Fibroblast of upper back skin (primary cell): Measurements from ENCODE around the gene GSS.

Experiments used
- DNase-seq: peaks from one replicate; pipeline ENCODE4 v3.0.0-alpha.2; 2013

GSS gene

DNA sequence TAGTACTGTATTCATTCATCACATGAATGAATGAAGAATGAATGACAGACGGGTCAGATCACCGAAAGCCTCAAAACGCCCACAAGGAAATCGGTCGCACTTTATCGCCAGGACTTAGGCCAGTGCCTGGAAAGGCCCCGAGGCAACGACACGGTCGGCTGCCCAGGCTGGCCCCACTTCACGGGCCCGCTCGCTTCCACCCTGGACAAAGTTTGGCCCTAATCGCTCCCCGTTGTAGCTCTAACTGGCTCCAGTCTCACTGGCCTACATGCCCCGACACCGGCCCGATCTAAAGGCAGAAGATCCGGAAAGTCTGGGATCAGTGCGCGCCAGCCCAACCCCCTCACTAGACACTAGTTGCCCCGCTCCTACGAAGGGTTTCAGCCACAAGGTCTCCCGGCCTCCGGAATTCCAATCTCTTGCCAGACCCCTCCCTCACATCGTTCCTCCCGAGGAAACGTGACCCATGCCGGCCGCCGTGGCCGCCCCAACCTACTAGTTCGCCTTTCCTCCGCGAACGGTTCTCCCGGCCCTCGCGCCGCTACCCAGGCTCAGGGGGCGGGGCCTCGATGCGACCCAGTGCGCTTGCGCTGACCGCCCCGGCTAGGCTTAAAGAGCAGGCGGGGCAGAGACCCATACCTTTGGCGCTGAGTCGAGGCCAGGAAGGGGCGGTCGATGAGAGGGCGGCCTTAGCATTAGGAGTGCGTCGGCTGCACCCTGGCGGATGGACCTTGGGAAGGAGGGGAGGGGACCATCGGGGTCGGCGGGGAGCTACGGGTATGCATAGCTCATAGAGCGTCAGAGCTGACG is at the start of gene GSS, which contains the start of gene MYH7B:
GSS (minus strand) TSS at position 576 of the 810 bp plus-strand sequence. CDS start 3,954 bp downstream, outside the sequence.
MYH7B (plus strand) TSS at position 638 of the 810 bp plus-strand sequence. CDS start 22,138 bp downstream, outside the sequence.
- peak; percentile 96 for DNase-seq

DNA sequence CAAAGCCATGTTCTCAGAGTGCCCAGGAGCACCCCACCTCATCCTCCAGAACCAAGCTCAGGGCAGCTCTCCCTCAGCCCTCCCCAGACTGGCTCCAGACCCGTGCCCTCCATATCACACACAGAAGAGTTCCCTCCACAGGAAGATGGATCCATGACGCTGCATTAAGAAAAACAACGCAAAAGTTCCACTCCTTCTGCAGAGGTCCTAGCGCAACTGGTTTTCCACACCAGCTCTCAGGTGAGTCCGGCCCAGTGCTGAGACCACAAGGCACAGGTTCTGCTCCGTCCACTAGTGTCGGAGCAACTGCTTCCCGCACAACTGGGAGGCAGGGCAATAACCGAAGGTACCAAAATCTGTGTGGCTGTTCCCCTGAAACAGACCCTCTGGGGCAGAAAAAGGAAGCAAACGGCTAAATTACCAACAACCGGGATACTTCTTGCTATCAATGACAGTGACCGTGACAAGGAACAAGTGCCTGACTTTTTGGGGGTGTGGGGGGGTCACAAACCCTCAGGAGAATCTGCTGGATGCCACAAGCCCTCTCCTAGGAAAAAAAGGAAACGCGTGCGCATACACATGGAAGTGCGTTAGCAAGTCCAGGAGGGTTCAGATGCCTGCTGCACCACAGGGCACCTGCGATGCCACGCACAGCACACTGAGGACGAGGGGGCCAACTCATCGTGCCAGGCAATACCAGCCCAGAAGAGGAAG is 49.3 kb upstream of the GSS start:
- DNase-seq = no peak

DNA sequence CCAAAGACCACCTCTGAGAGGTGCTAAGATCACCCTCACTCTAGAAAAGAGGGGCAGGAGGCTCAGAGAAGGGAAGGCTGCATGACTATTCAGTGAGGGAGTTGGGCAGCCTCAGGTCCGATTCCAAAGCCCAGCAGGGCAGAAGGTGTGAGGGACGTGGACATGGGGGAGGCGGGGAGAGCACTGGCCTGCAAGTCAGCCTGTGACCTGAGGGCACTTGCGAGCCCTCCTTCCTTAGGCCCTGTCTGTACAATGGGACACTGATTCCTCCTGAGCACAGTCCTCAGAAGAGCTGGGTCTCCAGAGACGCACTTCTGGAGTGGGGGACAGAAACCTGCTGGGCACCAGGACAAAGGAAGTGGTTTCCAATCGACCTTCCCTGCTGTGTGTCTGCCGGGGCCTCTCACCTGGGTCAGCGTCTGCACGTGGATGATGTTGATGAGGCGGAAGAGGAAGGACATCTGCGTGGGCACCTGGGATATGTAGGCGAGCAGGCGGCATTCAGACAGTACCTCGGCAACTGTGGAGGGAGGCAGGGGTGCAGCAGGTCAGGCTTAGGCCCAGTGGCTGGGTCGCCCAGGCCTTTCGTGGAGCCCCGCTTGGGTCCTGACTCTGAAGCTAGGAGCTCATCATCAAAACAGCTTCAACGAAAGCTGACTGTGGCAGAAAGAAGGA is 48.6 kb upstream of the GSS start:
- DNase-seq = no peak

DNA sequence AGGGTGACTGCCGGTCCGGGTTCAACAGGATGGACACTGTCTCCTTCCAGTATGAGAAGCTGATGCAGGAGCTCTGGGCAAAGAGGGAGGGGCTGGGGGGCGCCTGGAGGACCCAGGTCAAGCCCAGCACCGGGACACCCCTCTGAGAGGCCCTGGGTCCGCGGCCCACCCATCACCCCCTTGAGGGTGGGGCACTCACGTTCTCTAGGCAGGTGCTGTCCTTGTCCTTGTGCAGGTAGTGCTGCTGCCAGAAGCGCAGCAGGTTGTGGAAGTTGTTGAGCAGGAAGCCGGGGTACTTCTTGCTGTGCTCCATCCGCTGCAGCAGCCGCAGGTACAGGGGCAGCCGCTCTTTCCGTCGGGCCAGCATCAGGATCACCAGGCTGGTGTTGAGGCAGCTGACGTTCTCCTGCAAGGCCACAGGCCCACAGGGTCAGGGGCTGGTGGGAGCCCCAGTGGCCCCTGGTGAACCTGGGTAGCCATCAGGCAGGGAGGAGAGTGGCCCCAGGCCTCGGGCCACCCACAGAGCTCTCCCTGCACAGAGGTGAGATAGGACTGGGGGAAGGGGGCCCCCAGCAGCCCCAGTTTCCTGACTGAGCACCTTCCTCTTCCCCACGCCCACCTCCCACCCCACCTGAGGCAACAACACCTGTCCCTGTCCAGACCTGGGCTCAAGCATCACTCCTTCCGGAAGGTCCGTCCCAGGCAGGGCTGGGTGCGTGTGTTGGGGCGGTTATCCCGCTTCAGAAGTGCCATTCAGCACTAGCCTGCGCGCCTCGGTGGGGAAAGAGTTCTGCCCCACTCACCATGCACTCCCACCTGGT is 47.8 kb upstream of the GSS start:
- DNase-seq = no peak

DNA sequence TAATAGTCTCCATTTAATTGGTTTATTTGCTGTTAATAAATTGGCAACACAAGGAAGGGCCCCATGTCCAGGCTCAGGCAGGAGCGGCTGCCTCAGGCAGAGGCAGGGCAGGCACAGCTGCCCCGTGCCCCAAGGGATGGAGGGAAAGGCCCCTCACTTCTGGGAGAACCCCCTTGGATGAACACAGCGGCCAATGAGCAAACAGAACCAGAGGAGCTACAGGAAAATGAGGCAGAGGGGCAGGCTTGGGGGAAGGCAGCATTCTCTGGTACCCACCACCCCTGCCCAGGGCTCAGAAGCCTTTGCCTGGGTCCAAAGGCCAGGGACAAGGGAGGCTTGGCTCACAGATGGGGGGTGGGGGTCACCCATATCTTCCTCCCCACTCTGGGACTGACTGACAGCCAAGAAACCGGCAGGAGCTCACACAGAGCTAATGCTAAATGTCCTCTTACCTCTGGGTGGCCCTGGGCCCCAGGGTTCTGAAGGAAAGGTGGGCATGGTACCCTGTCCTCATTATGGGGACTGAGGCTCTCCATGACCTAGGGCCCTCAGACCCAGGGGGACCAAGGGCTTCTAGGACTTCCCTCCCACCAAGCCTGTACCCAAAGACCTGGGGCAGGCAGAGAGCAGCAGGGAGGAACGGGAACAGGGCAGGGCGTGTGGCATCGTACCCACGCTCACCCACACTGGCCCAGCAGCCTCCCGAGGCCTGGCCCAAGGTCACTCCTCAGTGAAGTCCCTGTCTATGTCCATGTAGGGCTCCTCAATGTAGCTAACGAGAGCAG is 47.0 kb upstream of the GSS start:
- no peak for DNase-seq

DNA sequence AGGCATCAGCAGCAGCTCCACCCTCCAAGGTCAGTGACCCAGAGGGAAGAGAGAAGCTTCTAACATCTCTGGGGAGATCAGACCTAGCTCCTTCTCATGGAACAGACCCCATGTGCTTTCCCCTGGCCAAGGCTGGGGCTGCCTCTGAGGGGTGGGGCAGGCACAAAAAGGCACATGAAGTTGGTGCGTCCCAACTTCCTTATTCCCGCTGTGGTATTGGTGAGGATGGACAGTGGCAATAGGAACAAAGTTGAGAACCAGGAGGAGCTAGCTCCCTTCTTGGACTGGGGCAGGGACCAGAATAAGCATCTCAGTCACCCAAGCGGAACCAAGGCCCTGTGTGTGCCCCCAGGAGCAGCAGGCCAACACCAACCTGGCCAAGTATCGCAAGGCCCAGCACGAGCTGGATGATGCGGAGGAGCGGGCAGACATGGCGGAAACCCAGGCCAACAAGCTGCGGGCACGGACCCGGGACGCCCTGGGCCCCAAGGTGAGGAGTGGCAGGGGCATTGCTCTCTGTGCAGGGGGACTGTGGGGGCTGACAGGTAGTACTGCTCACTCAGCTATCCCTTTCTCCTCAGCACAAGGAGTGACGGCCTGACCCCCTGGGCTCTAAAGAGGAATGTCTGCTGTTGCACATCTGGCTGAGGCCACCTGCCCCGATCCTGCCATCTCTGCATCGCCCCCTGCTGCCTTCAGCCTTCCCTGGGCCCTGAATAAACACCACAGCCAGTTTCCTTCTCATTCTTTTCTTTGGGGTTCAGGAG is 46.2 kb upstream of the GSS start:
- DNase-seq = no peak

DNA sequence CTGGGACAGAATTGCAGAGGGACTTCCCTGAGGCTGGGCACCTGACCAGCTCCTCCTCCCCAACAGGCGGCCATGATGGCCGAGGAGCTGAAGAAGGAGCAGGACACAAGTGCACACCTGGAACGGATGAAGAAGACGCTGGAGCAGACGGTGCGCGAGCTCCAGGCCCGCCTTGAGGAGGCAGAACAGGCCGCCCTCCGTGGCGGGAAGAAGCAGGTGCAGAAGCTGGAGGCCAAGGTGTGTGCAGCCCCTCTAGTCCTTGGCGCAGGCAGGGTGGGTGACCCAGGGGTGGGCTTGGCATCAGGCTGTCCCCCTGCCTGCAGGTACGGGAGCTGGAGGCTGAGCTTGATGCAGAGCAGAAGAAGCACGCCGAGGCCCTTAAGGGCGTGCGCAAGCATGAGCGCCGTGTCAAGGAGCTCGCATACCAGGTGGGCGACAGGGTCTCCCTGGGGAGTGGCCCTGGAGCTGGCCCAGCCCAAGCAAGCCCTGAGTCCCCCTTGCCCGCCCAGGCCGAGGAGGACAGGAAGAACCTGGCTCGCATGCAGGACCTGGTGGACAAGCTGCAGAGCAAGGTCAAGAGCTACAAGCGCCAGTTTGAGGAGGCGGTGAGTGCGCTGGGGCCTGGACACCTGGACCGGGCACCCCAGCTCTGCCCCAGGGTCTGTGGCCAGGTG is 45.5 kb upstream of the GSS start:
- no peak for DNase-seq

DNA sequence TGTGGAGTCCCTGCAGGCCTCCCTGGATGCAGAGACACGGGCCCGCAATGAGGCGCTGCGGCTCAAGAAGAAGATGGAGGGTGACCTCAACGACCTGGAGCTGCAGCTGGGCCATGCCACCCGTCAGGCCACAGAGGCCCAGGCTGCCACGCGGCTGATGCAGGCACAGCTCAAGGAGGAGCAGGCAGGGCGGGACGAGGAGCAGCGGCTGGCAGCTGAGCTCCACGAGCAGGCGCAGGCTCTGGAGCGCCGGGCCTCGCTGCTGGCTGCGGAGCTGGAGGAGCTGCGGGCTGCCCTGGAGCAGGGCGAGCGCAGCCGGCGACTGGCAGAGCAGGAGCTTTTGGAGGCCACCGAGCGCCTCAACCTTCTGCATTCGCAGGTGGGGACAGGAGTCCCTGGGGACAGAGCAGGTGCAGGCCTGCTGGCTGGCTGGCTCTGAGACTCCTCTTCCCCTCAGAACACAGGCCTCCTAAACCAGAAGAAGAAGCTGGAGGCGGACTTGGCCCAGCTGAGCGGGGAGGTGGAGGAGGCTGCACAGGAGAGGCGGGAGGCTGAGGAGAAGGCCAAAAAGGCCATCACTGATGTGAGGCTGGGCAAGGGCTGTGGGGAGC is 44.8 kb upstream of the GSS start:
- DNase-seq = no peak

DNA sequence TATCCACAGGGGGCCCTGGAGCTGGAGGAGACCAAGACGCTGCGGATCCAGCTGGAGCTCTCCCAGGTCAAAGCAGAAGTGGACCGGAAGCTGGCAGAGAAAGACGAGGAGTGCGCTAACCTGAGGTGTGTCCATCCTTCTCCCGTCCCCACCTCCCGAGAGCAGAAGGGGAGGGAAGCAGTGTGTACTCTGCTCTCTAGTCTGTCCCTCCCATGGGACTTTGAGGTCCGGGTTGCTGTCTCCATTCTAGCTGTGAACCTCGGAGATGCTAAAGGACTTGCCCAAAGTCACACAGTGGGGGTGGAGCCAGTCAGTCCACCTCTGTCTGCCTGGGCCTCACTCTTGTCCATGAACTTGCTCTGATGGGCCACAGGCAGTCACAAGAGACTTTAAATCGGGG is 44.2 kb upstream of the GSS start:
- no peak for DNase-seq

DNA sequence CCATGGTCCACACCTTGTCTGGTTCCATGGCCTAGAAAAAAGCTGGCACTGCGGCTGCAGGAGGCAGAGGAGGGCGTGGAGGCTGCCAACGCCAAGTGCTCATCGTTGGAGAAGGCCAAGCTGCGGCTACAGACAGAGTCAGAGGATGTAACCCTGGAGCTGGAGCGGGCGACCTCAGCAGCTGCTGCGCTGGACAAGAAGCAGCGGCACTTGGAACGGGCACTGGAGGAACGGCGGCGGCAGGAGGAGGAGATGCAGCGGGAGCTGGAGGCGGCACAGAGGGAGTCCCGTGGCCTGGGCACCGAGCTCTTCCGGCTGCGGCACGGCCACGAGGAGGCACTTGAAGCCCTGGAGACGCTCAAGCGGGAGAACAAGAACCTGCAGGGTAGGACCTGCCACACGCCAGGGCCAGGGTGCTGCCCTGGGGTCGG is 43.4 kb upstream of the GSS start:
- no peak for DNase-seq

DNA sequence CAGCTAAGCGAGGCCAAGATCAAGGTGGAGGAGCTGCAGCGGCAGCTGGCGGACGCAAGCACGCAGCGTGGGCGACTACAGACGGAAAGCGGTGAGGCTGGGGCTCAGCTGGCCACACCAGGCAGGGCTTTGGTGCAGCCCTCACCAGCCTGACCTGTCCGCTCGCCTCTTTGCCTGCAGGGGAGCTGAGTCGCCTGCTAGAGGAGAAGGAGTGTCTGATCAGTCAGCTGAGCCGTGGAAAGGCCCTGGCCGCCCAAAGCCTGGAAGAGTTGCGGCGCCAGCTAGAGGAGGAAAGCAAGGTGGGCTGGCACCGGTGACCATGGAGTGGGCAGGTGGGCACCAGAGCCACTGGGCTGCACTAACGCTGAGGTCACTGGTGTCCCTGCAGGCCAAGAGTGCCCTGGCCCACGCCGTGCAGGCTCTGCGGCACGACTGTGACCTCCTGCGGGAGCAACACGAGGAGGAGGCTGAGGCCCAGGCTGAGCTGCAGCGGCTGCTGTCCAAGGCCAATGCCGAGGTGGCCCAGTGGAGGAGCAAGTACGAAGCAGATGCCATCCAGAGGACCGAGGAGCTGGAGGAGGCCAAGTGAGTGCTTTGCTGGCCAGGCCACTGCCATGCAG is 42.8 kb upstream of the GSS start:
- DNase-seq = no peak

DNA sequence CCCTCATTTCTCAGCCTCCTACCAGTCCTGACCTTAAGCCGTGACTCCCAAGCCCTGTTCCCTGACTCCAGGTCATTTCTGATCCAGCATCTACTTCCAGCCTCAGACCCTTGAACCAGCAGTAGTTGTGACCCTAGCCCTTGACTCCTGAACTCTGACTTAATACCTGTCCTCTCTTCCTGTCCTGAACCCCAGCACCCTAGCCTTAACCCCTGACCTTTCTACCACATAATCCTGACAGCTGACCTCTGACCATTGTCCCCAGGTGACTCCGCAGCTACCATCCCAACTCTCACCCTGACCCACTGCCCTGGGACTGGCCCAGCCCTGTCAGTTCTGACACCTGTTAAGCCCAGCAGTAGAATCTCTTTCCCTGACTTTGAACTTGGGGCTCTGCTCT is 42.2 kb upstream of the GSS start:
- DNase-seq = no peak

DNA sequence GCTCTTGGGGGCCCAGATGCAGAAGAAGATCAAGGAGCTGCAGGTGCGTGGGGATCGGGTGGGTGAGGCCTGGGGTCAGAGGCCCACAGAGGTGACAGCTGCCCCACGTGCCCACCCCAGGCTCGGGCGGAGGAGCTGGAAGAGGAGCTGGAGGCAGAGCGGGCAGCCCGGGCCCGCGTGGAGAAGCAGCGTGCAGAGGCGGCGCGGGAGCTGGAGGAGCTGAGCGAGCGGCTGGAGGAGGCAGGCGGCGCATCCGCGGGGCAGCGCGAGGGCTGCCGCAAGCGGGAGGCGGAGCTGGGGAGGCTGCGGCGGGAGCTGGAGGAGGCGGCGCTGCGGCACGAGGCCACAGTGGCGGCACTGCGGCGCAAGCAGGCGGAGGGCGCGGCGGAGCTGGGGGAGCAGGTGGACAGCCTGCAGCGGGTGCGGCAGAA is 41.5 kb upstream of the GSS start:
- peak; percentile 13 for DNase-seq

DNA sequence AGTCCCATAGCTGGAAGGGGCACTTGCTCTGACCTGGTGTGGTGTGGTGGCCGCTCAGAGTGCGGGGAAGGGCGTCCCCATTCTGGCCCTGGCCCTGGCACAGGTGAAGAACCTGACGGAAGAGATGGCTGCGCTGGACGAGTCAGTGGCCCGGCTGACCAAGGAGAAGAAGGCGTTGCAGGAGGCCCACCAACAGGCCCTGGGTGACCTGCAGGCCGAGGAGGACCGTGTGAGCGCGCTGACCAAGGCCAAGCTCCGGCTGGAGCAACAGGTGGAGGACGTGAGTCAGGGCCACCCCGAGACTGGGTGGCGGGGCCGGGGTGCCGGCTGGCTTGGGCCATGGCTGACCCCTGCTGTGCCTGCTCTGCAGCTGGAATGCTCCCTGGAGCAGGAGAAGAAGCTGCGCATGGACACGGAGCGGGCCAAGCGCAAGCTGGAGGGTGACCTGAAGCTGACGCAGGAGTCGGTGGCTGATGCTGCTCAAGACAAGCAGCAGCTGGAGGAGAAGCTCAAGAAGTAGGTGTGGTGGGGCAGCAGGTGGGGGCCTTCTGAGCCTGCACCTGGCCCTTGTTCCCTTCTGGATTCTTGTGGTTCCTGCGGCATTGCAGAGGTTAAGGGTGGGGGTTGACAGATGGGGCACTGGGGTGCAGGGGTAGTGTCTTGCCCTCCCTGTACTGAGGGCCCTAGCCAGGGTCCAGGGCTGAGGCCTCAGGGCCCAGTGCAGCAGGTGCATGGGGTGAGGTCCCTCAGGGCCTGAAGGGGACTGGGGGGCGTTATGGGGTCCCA is 40.8 kb upstream of the GSS start:
- no peak for DNase-seq

DNA sequence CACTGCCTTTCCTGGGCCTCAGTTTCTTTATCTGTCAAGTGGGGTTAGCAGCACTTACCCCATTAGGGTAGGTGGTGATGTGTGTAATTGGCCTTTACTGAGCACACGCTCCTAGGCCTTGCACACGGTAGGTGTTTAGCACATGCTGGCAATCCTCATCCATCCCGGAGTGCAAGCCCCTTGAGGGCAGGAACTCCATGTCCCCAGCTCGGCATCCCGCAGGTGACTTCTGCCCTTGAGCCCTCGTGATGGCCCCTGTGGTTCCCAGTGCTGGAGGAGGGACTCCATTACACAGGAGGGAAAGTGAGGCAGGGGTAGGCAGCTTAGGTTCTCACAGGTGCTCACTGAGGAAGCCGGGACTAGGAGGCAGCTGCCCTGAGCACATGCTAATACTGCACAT is 40.1 kb upstream of the GSS start:
- DNase-seq = no peak

DNA sequence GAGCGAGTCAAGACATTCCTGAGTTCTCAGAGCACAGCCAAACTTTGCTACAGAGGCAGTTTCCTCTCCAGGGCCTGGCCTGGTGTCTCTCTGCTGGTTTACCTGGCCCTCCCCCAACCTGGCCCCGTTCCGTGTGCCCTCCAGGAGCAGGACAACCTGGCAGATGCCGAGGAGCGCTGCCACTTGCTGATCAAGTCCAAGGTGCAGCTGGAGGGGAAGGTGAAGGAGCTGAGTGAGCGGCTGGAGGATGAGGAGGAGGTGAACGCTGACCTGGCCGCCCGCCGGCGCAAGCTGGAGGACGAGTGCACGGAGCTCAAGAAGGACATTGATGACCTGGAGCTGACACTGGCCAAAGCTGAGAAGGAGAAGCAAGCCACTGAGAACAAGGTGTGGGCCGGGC is 39.6 kb upstream of the GSS start:
- DNase-seq = no peak

DNA sequence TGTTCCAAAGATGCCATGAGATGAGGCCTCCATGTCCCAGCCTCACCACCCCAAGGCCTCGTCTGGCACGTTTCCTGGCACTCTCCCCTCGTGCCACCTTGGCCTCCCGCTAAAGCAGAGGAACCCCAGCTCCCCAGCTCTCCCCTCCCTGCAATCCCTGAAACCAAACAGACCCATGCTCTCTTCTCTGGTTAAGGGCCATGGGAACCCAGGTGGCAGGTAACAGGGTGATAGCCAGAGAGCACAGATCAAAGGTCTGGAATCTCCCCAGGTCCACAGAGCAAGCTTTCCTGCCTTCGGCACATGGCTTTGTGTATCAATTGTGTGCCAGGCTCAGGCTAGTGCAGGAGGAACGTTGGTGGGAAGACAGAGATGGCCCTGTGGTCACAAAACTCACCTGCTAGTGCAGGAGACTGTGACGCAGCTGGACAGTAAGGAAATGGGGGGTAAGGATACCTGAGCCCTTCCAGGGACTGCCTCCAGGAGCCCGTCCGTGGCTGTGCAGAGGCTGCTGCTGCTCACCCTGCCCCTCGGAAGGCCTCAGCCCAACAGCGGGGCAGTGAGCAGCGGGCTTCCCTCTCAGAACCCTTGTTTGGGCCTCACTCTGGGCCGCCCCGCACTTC is 39.0 kb upstream of the GSS start:
- no peak for DNase-seq

DNA sequence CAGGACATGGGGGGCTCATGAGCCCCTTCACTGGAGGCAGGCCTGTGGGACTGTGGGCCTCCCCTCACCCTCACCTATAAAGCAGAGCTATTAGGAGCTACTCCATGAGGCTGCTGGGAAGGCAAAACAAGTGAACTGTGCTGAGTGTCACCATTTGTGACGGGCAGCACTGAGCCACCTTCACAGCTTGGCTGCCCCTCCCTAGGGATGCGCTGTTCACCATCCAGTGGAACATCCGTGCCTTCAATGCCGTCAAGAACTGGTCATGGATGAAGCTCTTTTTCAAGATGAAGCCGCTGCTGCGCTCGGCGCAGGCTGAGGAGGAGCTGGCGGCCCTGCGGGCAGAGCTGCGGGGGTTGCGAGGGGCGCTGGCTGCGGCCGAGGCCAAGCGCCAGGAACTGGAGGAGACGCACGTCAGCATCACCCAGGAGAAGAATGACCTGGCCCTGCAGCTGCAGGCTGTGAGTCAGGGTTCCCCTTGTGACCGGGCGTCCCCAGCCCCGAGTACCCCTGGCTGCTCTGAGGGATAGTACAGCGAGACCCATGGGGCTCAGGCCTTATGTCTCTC is 38.4 kb upstream of the GSS start:
- no peak for DNase-seq
